HG02884 (cell line): ENCODE measurements around the gene FBXO28.
"Not testable (repeated sequence)": the region's sequence is repeated elsewhere in the genome, so short reads cannot be mapped to it uniquely, and the experiment has no call there.

Source experiments
- ATAC-seq: cut with Tn5 transposase; IDR thresholded peaks from one replicate; pipeline ENCODE4 v1.9.1; 2021; ENCODE audit warnings: mild to moderate bottlenecking, moderate library complexity; ENCODE audit not compliant: unreplicated experiment

The FBXO28 gene, protein sequence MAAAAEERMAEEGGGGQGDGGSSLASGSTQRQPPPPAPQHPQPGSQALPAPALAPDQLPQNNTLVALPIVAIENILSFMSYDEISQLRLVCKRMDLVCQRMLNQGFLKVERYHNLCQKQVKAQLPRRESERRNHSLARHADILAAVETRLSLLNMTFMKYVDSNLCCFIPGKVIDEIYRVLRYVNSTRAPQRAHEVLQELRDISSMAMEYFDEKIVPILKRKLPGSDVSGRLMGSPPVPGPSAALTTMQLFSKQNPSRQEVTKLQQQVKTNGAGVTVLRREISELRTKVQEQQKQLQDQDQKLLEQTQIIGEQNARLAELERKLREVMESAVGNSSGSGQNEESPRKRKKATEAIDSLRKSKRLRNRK

DNA sequence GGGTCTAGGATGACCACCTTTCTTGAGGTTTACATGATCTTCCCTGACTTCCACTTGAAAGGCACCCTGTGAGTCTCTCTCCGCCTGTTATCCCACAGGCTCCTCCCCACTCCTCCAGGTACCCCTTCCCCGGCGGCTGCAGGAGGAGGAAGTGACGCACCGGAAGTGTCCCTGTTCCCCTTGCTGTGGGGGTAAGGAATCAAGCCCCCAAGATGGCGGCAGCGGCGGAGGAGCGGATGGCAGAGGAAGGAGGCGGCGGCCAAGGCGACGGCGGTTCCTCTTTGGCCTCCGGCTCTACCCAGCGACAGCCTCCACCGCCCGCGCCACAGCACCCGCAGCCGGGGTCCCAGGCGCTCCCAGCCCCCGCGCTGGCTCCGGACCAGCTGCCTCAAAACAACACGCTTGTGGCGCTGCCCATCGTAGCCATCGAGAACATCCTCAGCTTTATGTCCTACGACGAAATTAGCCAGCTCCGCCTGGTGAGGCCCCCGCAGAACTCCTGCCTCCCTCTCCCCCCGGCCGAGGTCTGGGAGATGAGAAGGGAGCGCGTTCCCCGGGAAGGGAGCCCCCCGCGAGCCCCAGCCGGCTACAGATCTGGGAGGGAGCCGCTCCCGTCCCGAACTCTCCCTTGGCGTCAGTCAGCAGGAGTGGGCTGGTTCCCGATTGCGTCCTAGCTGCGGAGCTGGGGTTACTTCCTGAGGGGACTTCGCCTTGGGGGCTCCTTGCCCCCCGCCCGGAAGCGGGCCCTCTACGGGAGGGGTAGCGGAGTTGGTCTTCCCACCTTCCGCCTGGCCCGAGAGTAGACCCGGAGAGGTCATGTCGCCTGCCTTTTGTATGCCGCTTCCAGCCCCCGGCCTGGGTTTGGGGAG lies at the start of gene FBXO28:
TSS of gene FBXO28 (plus strand) at position 194 of the 869 bp plus-strand sequence. CDS start at position 213, 19 bp downstream.
- peak; percentile 99 for ATAC-seq

DNA sequence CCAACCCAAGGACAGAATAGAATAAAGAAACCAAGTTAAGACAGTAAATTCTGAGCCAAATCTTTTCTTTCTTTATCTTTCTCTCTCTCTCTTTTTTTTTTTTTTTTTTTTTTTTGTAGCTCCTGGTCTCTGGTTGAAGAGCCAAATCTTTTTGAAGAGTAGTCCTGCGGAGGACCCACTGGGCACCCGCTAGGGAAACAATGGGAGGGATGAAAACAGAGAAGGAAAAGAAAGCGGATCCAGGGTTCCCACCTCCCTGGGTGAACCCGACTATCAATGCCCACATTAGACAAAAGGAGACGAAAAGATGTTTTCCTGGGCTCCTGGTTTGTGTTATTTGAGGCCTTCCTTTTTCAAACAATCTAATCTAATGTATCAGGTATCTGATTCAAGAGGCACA lies 49.8 kb upstream of the FBXO28 start:
- no peak for ATAC-seq

DNA sequence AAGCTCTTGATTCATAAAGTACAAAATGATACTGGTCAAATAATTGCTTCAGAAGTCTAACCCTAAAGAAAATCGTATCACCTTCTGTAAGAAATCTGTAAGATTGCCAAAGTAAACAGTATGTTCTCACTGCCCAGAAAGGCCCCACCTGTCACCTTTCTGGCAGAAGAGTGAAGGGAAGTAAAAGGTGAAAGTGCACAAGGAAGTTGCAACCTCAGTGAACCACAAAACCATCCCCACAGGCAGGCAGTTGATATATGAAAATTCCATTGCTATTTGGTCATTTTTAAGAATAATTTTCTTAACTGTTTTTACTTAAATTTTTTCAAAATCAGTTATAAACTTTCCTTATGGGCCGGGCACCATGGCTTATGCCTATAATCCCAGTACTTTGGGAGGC lies 48.5 kb upstream of the FBXO28 start:
- ATAC-seq: no peak

DNA sequence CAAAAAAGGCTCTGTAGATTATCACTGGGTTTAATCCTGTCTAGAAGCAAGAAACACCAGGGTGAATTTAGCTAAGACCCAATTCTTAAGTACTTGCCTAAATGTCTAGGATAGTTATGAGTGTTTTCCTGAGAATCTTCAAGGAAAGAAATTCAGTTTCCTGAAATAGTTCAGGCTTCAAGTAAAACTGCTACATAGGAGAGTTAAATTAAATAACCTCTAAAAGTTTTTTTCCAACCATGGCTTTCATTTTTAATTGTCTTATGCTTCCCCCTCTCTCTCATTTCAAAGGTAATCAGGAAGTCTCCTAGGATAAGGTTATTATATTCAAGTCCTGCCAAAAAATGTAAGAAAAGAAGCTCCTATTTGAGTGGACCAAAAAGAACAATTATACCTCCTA lies 46.7 kb upstream of the FBXO28 start:
- no peak for ATAC-seq

DNA sequence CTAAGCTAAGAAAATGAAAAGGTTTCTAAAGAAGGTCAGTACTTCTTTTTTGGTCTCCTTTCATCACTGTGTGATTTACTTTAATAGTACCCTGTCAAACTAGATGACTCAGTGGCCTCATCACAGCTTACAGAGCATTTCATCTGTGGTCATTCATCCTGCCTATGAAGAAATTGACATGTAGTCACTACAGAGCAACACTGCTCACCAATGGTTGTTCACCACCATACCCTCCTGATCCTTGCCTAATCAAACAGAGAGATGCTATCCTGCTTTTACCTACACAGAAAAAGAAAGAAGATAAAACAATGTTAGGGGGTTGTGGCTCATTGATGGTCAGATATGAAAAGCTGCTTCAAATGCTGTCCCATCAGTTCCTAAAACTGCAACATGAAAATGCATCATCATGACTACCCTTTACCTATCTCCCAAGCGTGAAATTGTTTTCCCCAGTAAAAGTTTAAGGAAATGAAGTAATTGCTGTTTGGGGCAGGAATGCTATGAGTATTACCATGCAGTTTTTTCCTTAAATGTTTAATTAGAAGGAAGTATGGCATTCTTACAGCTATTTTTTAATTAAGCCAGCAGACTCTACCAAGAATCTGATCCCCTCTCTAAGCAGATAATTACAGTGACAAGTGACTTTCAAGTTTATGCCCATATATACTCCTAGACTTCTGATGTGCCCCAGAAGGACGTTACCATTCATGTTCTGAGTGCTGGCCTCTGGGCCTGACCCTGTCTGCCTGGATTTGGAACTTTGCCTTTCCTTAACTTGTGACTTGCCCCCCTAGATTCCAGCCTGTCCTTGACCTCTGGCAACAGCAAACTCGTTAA lies 46.1 kb upstream of the FBXO28 start:
- no peak for ATAC-seq

DNA sequence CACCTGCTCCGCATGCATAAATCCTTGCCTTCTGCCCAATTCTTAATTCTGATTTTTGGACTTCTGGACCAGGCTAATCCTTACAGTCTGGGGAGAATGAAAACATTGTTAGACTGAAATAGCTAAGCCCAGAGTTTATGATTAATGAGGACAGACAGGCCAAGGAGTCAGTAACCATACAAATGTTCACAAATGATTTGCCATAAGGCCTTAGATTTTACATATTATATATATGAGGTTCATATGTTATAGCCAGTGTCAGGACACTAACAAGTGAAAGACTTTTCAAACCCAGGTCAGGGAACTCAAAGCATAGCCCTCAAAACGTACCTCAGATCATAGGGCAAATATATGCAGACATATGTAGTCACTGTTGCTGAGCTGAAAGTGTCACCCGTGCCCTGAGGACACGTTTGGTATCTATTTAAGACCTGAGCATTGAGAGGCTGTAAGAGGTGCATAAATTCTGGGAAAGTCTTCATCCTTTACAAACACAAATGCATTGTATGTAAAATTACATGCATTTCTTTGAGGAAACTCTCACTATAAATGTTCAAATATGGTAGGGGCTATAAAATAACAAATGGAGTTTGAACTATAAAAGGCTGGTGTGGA lies 45.3 kb upstream of the FBXO28 start:
- ATAC-seq: no peak

DNA sequence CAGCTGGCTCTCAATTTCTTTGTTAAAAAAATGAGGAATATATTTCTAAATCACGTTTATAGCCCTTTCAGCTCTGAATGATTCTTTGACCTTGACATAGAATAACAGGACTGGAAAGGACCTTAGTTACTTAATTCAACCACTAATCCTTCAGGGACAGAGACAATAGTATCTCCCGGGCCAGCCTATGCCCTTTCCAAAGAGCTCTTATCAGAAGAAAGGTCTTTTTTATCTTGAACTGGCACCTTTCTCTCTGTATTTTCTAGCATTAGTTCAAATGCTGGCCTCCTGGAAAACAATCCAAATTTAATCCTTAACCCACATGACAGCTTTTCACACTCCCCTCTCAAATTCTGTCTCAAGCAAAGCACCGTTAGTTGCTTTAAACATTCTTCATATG lies 44.8 kb upstream of the FBXO28 start:
- no peak for ATAC-seq

DNA sequence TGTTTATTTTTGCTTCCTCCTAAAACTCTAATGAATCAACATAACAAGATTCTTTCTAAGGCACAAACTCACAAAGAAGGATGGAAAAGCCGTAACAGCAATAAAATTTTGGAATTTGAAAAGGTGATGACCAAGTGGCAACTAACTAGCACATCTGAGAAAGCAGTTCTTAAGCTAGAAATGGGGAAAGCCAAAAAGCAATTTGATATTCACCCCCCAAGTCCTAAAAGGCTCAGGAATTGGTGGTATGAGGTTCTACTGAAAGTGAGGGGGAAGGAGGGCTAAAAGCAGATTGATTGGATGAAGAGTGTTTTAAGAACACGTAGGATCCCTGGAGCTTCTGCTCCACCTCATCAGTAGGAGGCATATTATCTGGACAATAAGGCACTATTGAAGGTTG lies 43.4 kb upstream of the FBXO28 start:
- ATAC-seq: no peak

DNA sequence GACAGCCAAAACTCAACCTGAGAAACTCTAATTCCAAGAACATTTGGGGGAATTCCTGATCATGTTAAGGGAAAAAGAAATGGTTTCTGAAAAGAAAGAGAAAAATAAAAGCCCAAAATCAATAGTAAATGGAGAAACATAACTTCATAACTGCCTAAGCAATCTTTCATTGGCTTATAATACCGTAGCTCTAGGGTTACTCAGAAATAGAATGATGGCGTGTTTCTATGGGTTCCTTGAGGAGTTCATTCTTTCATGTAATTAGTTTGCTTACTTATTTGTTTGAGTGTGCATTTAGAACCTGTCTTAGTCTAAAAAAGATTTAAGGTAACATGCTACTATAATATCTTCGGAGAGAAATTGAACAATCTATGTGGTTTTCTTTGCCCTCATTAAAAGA lies 37.5 kb upstream of the FBXO28 start:
- no peak for ATAC-seq

DNA sequence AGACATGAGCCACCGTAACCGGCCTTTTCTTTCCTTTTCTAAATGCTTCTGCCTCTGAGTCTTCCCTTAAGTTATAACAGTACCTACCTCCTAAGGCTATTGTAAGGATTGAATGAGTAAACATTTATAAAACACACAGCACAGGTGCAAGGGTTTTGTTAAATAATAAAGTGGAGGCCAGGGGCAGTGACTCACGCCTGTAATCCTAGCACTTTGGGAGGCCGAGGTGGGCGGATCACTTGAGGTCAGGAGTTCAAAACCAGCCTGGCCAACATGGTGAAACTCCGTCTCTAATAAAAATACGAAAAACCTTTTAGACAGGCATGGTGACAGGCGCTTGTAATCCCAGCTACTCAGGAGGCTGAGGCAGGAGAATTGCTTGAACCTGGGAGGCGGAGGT lies 34.3 kb upstream of the FBXO28 start:
- not testable (repeated sequence) for ATAC-seq

DNA sequence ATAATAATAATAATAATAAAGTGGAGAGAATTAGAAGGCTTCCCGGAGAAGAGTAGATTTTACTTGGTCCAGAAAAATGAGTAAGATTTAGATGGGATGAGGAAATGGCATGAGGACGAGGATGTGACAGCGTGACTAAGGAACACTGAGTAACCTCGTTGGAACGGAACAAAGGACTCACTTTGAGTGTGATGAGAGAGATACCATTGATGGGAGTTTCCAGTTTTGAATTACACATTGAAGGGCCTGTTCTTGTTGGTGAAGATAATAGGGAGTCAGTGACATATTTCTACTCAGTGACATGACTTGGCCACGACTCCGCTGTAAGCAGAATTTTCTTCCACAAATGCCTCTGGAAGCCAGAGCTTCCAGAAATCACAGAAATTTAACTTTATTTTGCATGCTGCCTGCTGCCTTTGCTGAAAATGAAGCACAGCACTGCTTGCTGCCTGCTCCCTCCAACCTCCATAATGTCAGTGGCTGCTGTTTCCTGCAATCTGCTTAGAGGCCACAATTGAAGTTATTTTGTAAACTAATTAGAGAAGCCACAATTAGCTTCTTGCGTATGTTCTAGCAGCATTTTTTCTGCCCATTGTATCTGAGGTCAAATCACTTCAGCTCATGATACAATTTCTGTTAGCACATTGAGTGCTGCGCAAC lies 33.7 kb upstream of the FBXO28 start:
- no peak for ATAC-seq

DNA sequence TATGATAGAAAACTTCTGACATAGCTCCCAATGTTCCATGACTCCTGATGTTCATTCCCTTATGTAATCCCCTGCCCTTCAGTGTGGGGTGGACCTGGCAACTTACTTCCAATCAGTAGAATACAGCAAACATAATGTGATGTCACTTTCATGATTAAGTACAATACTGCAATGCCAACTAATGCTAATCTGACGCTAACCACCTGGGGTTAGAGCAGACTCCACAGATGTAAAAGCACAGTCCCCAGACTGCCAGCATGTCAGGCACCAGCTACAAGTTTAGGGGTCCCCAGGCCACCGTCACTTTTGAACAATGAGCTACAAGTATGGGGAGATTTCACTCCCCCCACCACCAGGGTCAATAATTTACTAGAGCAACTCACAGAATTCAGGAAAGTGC lies 32.3 kb upstream of the FBXO28 start:
- ATAC-seq: no peak

DNA sequence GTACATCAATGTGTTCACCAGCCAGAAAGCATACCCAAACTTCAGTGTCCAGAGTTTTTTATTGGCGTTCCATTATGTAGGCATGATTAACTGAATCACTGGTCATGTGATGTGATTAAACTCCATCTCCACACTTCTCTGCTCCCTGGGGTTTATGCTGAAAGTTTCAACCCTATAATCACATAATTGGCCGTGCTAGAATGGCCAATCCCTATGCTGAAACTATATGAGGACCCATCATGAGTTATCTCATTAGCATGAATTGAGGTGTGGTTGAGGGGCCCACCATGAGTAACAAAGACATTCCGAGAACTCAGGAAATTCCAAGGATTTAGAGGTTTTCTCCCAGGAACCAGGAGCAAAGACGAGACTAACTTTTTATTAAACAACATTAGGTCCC lies 31.8 kb upstream of the FBXO28 start:
- ATAC-seq: no peak

DNA sequence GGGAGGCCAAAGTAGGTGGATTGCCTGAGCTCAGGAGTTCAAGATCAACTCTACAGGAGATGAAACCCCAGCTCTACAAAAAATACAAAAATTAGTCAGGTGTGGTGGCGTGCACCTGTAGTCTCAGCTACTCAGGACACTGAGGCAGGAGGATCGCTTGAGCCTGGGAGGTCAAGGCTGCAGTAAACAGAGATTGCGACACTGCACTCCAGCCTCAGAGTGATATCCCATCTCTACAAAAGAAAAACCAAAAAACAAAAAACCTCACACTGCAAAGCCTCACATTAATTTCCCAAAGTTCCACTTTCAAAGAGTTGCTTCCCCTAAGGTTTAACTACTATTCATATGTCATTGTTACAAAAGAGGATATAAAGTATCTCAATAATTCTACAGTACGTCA lies 29.0 kb upstream of the FBXO28 start:
- ATAC-seq: no peak

DNA sequence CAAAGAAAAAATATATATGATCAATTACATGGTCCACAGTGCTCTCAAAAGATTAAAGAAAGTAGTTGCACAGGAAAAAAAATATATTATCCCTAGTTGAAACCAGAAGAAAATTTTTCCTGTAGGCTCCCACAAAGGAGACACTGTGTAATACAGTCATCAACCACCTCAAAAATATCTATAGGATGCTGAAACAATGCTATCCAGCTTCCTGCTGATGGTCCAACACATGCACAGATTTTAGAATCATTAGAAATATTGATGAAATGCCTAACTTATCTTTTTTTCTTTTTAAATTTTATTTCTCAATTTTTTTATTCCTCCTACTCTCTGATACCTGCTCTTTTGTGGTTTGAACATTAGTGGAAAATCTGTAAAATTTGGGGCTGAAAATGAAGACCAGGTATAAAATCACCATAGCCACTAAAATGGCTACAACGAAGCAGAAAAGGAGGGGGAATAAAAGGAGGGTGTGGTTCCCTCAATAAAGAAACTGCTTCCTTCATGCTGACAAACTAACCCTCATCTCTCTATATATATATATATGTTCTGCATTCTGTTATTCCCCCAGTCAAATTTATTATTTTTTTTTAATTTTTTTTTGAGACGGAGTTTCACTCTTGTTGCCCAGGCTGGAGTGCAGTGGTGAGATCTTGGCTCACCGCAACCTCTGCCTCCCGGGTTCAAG lies 28.3 kb upstream of the FBXO28 start:
- no peak for ATAC-seq

DNA sequence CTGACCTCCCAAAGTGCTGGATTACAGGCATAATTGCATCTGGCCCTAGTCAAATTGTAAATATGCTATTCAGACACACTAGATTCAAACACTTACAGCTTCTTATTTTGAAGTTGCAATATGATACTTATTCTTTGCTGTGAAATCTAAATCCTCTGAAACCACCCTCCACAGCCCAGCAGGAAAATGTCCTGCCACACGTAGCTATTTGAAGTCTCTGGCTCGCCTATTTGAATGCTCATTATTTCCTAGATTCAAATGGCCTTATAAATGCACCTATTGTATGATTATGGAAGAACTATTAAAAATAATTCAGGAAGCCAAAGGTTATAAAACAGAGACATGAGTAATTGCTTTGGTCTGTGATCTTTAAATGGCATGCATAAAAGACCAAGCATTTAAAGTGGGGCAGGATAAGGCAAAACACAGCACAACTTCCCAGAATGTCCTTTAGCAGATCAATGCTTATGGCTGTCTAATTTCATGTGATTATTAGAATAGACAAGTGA lies 26.6 kb upstream of the FBXO28 start:
- no peak for ATAC-seq

DNA sequence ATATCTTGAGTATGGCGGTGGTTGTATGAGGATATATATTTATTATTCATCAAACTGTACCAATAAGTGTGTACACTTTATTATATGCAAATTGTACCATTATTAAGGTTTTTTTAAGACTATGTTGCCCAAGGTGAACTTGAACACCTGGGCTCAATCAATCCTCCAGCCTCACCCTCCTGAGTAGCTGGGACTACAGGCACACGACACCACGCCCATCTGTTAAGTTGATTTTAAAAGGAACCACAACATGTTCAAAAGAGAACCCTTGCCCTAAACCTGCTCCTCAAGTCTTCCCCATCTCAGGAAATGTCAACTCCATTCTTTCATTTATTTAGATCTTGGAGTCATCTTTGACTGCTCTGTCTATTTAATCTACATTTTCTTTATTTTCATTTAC lies 24.3 kb upstream of the FBXO28 start:
- no peak for ATAC-seq

DNA sequence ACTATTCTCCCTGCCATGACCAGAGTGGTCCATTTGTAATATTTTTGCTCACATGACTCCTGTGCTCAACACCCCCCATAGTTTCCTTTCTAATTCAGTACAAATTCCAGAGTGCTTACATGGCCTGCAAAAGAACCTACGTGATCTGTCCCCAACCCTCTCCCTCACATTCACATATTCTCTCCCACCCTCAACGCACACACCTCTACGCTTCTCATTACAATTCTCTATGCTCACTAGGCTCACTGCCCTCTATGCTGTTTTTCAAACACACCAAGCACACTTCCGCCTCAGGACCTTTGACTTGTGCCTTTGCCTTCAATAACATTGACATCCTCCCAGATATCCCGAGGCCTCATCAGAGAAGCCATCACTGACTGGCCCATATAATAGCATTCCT lies 23.8 kb upstream of the FBXO28 start:
- ATAC-seq: no peak

DNA sequence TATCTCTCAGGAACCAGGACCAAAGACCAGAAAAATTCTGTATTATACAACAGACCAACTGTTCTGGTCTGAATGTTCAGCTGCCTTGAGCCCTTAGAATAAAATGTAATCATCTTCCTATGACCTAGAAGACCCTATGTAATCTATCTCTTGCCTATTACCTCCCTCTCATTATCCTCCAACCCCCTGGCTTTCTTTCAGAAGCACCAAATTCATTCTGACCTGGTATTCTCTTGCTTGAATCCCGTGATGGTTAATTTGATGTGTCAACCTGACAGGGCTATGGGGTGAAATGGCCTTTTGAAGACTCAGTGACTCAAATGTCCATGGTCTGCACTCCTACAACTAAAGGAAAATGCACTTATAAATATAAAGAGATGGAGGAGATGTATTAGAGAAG lies 21.8 kb upstream of the FBXO28 start:
- no peak for ATAC-seq

DNA sequence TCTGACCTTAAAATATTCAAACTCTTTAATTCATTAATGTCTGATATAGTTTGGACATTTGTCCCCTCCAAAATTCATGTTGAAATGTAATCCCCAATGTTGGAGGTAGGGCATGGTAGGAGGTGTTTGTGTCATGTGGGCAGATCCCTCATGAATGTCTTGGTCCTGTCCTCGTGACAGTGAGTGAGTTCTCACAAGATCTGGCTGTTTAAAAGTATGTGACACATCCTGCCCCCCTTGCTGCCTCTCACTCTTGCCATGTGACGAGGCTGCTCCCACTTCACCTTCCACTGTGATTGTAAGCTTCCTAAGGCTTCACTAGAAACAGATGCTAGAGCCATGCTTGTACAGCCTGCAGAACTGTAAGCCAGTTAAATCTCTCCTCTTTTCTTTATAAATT lies 21.3 kb upstream of the FBXO28 start:
- no peak for ATAC-seq
